HEK293 (cell line): Measurements from ENCODE around the gene HOTAIR.

Source experiments
- CTCF ChIP-seq: fragments of 450-650 bp; formaldehyde crosslinking; IDR thresholded peaks from 2 replicates; pipeline ENCODE4 v1.5.1; 2016; ENCODE audit warnings: missing biosample characterization, missing genetic modification characterization
- EGR2 ChIP-seq: fragments of 450-650 bp; formaldehyde crosslinking; IDR thresholded peaks from 2 replicates; pipeline ENCODE4 v1.5.1; 2016; ENCODE audit warnings: low read depth, missing biosample characterization, missing genetic modification characterization
- GLIS1 ChIP-seq: fragments of 450-650 bp; formaldehyde crosslinking; IDR thresholded peaks from 2 replicates; pipeline ENCODE4 v1.5.1; 2016; ENCODE audit warnings: missing biosample characterization, missing genetic modification characterization
- GLIS2 ChIP-seq: fragments of 450-650 bp; formaldehyde crosslinking; IDR thresholded peaks from 2 replicates; pipeline ENCODE4 v1.5.1; 2016; ENCODE audit warnings: missing biosample characterization, missing genetic modification characterization
- KLF17 ChIP-seq: fragments of 450-650 bp; formaldehyde crosslinking; IDR thresholded peaks from 2 replicates; pipeline ENCODE4 v1.5.1; 2016; ENCODE audit warnings: missing biosample characterization, missing genetic modification characterization
- KLF8 ChIP-seq: fragments of 450-650 bp; formaldehyde crosslinking; IDR thresholded peaks from 2 replicates; pipeline ENCODE4 v1.5.1; 2016; ENCODE audit warnings: missing biosample characterization, missing genetic modification characterization
- PATZ1 ChIP-seq: fragments of 450-650 bp; formaldehyde crosslinking; IDR thresholded peaks from 2 replicates; pipeline ENCODE4 v1.5.1; 2016; ENCODE audit warnings: missing biosample characterization, missing genetic modification characterization
- PRDM10 ChIP-seq: fragments of 450-650 bp; formaldehyde crosslinking; IDR thresholded peaks from 2 replicates; pipeline ENCODE4 v1.5.1; 2016; ENCODE audit warnings: missing biosample characterization, missing genetic modification characterization
- SP7 ChIP-seq: fragments of 450-650 bp; formaldehyde crosslinking; IDR thresholded peaks from 2 replicates; pipeline ENCODE4 v1.5.1; 2016; ENCODE audit warnings: missing biosample characterization, missing genetic modification characterization
- YY2 ChIP-seq: fragments of 450-650 bp; formaldehyde crosslinking; IDR thresholded peaks from 2 replicates; pipeline ENCODE4 v1.5.1; 2016; ENCODE audit warnings: missing biosample characterization, missing genetic modification characterization
- ZBTB10 ChIP-seq: fragments of 450-650 bp; formaldehyde crosslinking; IDR thresholded peaks from 2 replicates; pipeline ENCODE4 v1.5.1; 2016; ENCODE audit warnings: missing biosample characterization, missing genetic modification characterization
- ZBTB20 ChIP-seq: fragments of 450-650 bp; formaldehyde crosslinking; IDR thresholded peaks from 2 replicates; pipeline ENCODE4 v1.5.1; 2016; ENCODE audit warnings: missing biosample characterization, missing genetic modification characterization
- ZFHX2 ChIP-seq: fragments of 450-650 bp; formaldehyde crosslinking; conservative IDR thresholded peaks from 2 replicates; pipeline ENCODE4 v1.5.1; 2016; ENCODE audit warnings: missing biosample characterization, missing genetic modification characterization
- ZFP69B ChIP-seq: fragments of 450-650 bp; formaldehyde crosslinking; IDR thresholded peaks from 2 replicates; pipeline ENCODE4 v1.5.1; 2016; ENCODE audit warnings: missing biosample characterization, missing genetic modification characterization
- ZIC2 ChIP-seq: fragments of 450-650 bp; formaldehyde crosslinking; IDR thresholded peaks from 2 replicates; pipeline ENCODE4 v1.5.1; 2016; ENCODE audit warnings: missing biosample characterization, missing genetic modification characterization
- ZNF2 ChIP-seq: fragments of 450-650 bp; formaldehyde crosslinking; IDR thresholded peaks from 2 replicates; pipeline ENCODE4 v1.5.1; 2016; ENCODE audit warnings: missing biosample characterization, missing genetic modification characterization
- ZNF341 ChIP-seq: fragments of 450-650 bp; formaldehyde crosslinking; IDR thresholded peaks from 2 replicates; pipeline ENCODE4; 2016; ENCODE audit warnings: low read depth, missing biosample characterization, missing genetic modification characterization
- ZNF423 ChIP-seq: fragments of 450-650 bp; formaldehyde crosslinking; IDR thresholded peaks from 2 replicates; pipeline ENCODE4 v1.5.1; 2016; ENCODE audit warnings: missing biosample characterization, missing genetic modification characterization
- ZNF600 ChIP-seq: fragments of 450-650 bp; formaldehyde crosslinking; IDR thresholded peaks from 2 replicates; pipeline ENCODE4 v1.5.1; 2016; ENCODE audit warnings: missing biosample characterization, missing genetic modification characterization
- ZSCAN18 ChIP-seq: fragments of 450-650 bp; formaldehyde crosslinking; IDR thresholded peaks from 2 replicates; pipeline ENCODE4 v1.5.1; 2016; ENCODE audit warnings: missing biosample characterization, missing genetic modification characterization

Gene HOTAIR

GRCh38 chr12:53985994-53986685, 11.4 kb upstream of the HOTAIR start (continued):
- TF ChIP-seq PATZ1 = peak; percentile 72
- 0 out of 2 replicates have a peak, but pooled peaks have one; percentile 43 for TF ChIP-seq YY2 (tag by site-specific recombination)
- TF ChIP-seq ZNF2 (tag by site-specific recombination) = 0 out of 2 replicates have a peak, but pooled peaks have one; percentile 12
- TF ChIP-seq GLIS1 (tag by site-specific recombination) = peak; percentile 43; the same call in 1 of the 2 replicates
- TF ChIP-seq ZIC2 (tag by site-specific recombination) = peak; percentile 88
- peak; percentile 22; the same call in 1 of the 2 replicates for TF ChIP-seq SP7 (tag by site-specific recombination)
- TF ChIP-seq CTCF (tag by site-specific recombination) = peak; percentile 20; the same call in 1 of the 2 replicates
- TF ChIP-seq ZNF423 = peak; percentile 43; the same call in 1 of the 2 replicates
- 0 out of 2 replicates have a peak, but pooled peaks have one; percentile 22 for TF ChIP-seq EGR2 (tag by site-specific recombination)
- TF ChIP-seq ZFP69B (tag by site-specific recombination) = 0 out of 2 replicates have a peak, but pooled peaks have one; percentile 14
- TF ChIP-seq PRDM10 (tag by site-specific recombination) = peak; percentile 71
- TF ChIP-seq ZBTB20 (tag by site-specific recombination) = peak; percentile 48; the same call in 1 of the 2 replicates
- TF ChIP-seq GLIS2 (tag by site-specific recombination) = peak; percentile 32; the same call in 1 of the 2 replicates
- TF ChIP-seq ZBTB10 (tag by site-specific recombination) = no peak
- TF ChIP-seq KLF17 (tag by site-specific recombination) = 0 out of 2 replicates have a peak, but pooled peaks have one; percentile 23
- peak; percentile 34; the same call in 1 of the 2 replicates for TF ChIP-seq KLF8 (tag by site-specific recombination)
- TF ChIP-seq ZSCAN18 (tag by site-specific recombination) = no peak
- TF ChIP-seq ZNF341 (tag by site-specific recombination) = peak; percentile 6; the same call in 1 of the 2 replicates
- peak; percentile 70 for TF ChIP-seq ZFHX2 (tag by site-specific recombination)
- TF ChIP-seq ZNF600 (tag by site-specific recombination) = peak; percentile 64
